ENCODE results near the gene INPP5D. TPM values are rescaled to one million over a fixed set of nuclear protein-coding genes. Genes with fewer than 3 reads are reported as not detected.

Gene INPP5D
- polyA plus RNA-seq, 2 of the 4 experiments (the other 2 are of a cell fraction) = 0.26 to 0.53 TPM

- TF ChIP-seq BCL3 (IDR thresholded peaks at IDR 0.05) = no peak
These were observed 75.3 kb downstream of the INPP5D start (continued) for GRCh38 chr2:233135421-233135820.

DNA sequence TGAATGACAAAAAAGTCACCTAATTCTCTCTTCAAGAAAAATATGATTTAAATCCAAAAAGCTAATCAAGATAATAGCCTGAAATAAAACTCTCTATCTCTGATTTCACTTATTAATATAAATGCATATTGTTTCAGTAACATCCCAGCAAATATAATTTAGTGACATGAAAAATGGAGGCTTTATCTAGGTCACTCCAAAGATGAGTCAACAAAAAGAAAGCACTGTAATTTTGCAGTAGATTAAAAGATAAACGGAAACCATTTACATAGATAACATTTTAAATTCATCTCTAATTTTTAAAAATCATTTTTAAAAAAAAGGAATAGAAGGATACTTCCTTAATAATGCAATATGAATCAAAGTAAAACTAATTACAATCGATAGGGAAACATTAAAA is 76.9 kb downstream of the INPP5D start:
- TF ChIP-seq MAFK (IDR thresholded peaks at IDR 0.05; ENCODE audit: partially characterized antibody) = no peak
- TF ChIP-seq JUNB (IDR thresholded peaks at IDR 0.05) = no peak
- no peak for TF ChIP-seq CBX8 (IDR thresholded peaks at IDR 0.05)
- TF ChIP-seq RAD21 (conservative IDR thresholded peaks at IDR 0.05 in 1 of 2, IDR thresholded peaks at IDR 0.05 in 1 of 2) = no peak
- TF ChIP-seq NPAS2 (CRISPR knock-in tag; IDR thresholded peaks at IDR 0.05; ENCODE audit: borderline replicate concordance) = no peak
- no peak for TF ChIP-seq PBX3 (IDR thresholded peaks at IDR 0.05)
- no peak for TF ChIP-seq MAZ (IDR thresholded peaks at IDR 0.05; ENCODE audit: borderline replicate concordance, low read depth, low read length)
- CTCF ChIA-PET = interaction anchor here (1.0 kb wide), 1 partner anchor 10 kb away, joined by 3 read pairs; no protein-coding TSS in a partner anchor
- FAIRE-seq = no peak
- POLR2A ChIA-PET = interaction anchor here (0.6 kb wide), 1 partner anchor 88 kb away, joined by 4 read pairs; no protein-coding TSS in a partner anchor
- Histone ChIP-seq H3K9me3 (peaks cover 10% of the 10 kb centered on the region; the same call in 2 of the 3 replicates), H3K4me3 (no peak overlapping the region), H3K4me1 (peaks cover 4% of the 10 kb centered on the region; the same call in 1 of the 3 replicates), H3K4me2 (no peak overlapping the region), H3K27ac (no peak overlapping the region)
- ATAC-seq = no peak
- no peak for DNase-seq (ENCODE audit: low read depth in 1 of 2, low spot score in 1 of 2)
- WGBS (ENCODE audit: missing lambda C conversion rate) = 38% methylated on average over 2 of the region's 2 CpGs

DNA sequence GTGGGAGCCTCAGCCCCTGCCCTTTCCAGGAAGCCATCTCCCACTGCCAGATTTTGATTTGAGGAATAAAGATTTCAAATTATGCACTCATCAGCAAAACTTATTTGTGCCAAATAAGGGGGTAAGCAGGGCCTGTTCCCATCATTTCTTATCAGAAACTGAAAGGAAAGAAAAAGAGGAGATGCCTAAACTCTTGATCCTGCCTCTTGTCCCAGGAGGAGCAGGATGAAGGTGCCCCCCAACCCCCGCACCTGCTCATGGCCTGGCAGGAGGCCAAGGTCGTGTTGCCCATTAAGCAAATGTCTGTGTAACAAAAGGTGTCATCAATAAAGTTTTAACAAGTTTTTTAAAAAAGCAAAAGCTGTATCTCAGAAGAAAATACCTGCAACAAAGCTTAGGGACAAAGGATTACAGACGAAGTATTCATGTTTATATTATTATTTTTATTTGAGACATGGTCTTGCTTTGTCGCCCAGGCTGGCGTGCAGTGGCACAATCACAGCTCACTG is 80.0 kb downstream of the INPP5D start:
- Histone ChIP-seq H3K4me2 (no peak overlapping the region), H3K9me3 (peaks cover 10% of the 10 kb centered on the region; the same call in 2 of the 3 replicates), H3K27ac (peak overlapping the region in 1 of 2 experiments; percentile 67; a peak in 4 of 6 replicates), H3K4me3 (no peak overlapping the region), H3K4me1 (peaks cover 4% of the 10 kb centered on the region; the same call in 1 of the 3 replicates)
- TF ChIP-seq MAFK (IDR thresholded peaks at IDR 0.05; ENCODE audit: partially characterized antibody) (peak; percentile 81), RNF2 (IDR thresholded peaks at IDR 0.05; ENCODE audit: borderline replicate concordance, low read depth) (no peak)
- POLR2A ChIA-PET = no interaction called here
- FAIRE-seq (no peak), ATAC-seq (no peak), DNase-seq (ENCODE audit: low read depth in 1 of 2, low spot score in 1 of 2) (no peak)
- 64% methylated on average over 5 of the region's 5 CpGs for WGBS (ENCODE audit: missing lambda C conversion rate)
- CTCF ChIA-PET = interaction anchor here (0.5 kb wide), 1 partner anchor 132 kb away, joined by 3 read pairs; no protein-coding TSS in a partner anchor

DNA sequence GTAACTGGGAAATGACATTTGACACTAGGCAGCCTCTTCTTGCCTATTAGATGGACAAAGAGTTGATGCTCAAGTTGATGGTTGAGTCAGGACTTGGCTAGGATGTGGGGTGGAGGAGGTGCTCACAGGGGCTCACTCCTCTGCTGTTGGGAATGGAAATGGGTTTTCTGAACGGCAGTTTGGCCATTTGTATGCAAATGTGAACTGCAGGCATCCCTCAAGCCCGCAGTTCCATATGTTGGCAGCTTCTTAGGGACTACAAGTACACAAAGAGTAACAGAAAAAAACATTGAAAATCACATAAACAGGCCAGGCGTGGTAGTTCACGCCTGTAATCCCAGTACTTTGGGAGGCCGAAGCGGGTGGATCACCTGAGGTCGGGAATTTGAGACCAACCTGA is 80.8 kb downstream of the INPP5D start:
- DNase-seq (ENCODE audit: low read depth in 1 of 2, low spot score in 1 of 2) (no peak), ATAC-seq (no peak), FAIRE-seq (no peak)
- WGBS (ENCODE audit: missing lambda C conversion rate) = 81% methylated on average over 7 of the region's 7 CpGs
- POLR2A ChIA-PET = no interaction called here
- H3K4me3 ChIP-seq = no peak overlapping the region
- H3K27ac ChIP-seq = no peak overlapping the region
- peaks cover 4% of the 10 kb centered on the region; the same call in 1 of the 3 replicates for H3K4me1 ChIP-seq
- no peak for TF ChIP-seq RCOR1 (IDR thresholded peaks at IDR 0.05; ENCODE audit: low read depth, low read length)
- TF ChIP-seq BCL3 (IDR thresholded peaks at IDR 0.05) = no peak
- TF ChIP-seq CTCF (IDR thresholded peaks at IDR 0.05) = no peak
- TF ChIP-seq ZC3H11A (IDR thresholded peaks at IDR 0.05) = no peak
- TF ChIP-seq KDM5A (IDR thresholded peaks at IDR 0.05) = no peak
- no peak for TF ChIP-seq HOXB5 (CRISPR knock-in tag; IDR thresholded peaks at IDR 0.05)
- no peak for TF ChIP-seq FOXS1 (CRISPR knock-in tag; IDR thresholded peaks at IDR 0.05)
- TF ChIP-seq CHD2 (IDR thresholded peaks at IDR 0.05; ENCODE audit: low read length, partially characterized antibody) = no peak
- no peak for TF ChIP-seq ELK1 (IDR thresholded peaks at IDR 0.05; ENCODE audit: low read depth, low read length)
- TF ChIP-seq JUN (IDR thresholded peaks at IDR 0.05) = no peak
- no peak for TF ChIP-seq FOSL2 (IDR thresholded peaks at IDR 0.05)
- TF ChIP-seq FOSL2 (CRISPR knock-in tag; IDR thresholded peaks at IDR 0.05) = no peak
- TF ChIP-seq SMC3 (IDR thresholded peaks at IDR 0.05) = no peak
- no peak for TF ChIP-seq POLR2A (IDR thresholded peaks at IDR 0.05; ENCODE audit: low read length)
- TF ChIP-seq FOSB (CRISPR knock-in tag; IDR thresholded peaks at IDR 0.05) = no peak
- TF ChIP-seq RARB (CRISPR knock-in tag; IDR thresholded peaks at IDR 0.05) = no peak
- TF ChIP-seq EHMT2 (IDR thresholded peaks at IDR 0.05; ENCODE audit: low read depth) = no peak
- TF ChIP-seq CBX8 (IDR thresholded peaks at IDR 0.05) = no peak
- no peak for TF ChIP-seq CBX2 (IDR thresholded peaks at IDR 0.05; ENCODE audit: borderline replicate concordance, low read depth)
- no peak for TF ChIP-seq ZSCAN20 (CRISPR knock-in tag; IDR thresholded peaks at IDR 0.05)
- H3K9me3 ChIP-seq = peaks cover 5% of the 10 kb centered on the region; the same call in 2 of the 3 replicates
- no peak overlapping the region for H3K4me2 ChIP-seq
- CTCF ChIA-PET = no interaction called here

Measured in A549 (cell line).